Measurements from ENCODE around the gene QSOX2. TPM values are rescaled to one million over a fixed set of nuclear protein-coding genes. Genes with fewer than 3 reads are reported as not detected.

The QSOX2 gene
- total and polyA plus RNA-seq, 4 donors = 0.79 to 12.7 (median 4.3) TPM

DNA sequence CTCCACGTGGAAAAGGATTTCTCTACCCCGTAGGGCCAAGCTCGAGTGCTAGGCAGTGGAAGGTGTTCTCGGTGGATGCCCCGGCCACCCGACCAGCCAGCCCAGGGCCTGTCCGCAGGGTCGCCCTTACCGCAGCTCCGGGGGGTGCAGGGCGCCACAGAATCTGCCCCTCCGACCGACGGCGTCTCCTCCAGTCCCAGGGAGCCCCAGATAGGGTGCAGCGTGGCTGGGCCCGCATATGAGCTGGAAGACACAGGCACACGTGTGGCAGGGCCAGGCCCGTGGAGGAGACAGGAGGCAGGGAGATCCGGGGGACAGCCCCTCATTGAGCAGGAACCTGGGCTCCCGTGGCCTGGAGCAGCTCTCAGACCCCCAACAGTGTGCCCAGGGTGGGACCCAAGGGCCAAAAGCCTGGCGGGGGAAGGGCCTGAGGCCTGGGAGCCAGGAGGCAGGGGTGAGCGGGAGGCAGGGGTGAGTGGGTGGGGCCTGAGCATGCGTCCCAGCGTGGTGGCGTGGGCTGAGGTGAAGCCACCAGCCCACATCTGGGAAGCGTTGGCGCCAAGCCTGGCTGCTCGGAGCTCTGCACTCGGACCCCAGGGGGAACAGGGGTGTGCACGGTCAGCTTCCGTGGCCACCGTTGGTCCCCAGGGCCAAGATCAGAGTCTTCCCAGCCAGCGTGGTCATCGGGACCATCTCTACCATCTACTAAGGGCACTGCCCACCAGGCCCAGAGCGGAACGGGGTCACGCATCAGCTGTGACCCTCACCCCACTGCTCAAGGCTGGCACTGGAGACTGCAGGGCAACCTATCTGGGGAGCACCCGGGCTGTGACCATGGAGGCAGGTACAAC lies 36.0 kb upstream of the QSOX2 start:
- H3K9me3 ChIP-seq (ENCODE audit: control insufficient read depth in 4 of 4, low read length in 3 of 4) = no peaks in the 10 kb centered on the region
- DNase-seq (ENCODE audit: low spot score) = no peak
- no peak overlapping the region for H3K27ac ChIP-seq (ENCODE audit: low read depth in 1 of 2, low read length in 2 of 2)
- no peak for TF ChIP-seq GABPA (IDR thresholded peaks at IDR 0.05 in 1 of 2, conservative IDR thresholded peaks at IDR 0.05 in 1 of 2)
- TF ChIP-seq YY1 (IDR thresholded peaks at IDR 0.05) = no peak
- no peak for TF ChIP-seq HNF4G (IDR thresholded peaks at IDR 0.05)
- TF ChIP-seq FOXA2 (IDR thresholded peaks at IDR 0.05) = no peak
- TF ChIP-seq RAD21 (IDR thresholded peaks at IDR 0.05) = no peak
- TF ChIP-seq EGR1 (IDR thresholded peaks at IDR 0.05; ENCODE audit: low read depth in 2 of 2) = no peak
- TF ChIP-seq, protein P1, sequence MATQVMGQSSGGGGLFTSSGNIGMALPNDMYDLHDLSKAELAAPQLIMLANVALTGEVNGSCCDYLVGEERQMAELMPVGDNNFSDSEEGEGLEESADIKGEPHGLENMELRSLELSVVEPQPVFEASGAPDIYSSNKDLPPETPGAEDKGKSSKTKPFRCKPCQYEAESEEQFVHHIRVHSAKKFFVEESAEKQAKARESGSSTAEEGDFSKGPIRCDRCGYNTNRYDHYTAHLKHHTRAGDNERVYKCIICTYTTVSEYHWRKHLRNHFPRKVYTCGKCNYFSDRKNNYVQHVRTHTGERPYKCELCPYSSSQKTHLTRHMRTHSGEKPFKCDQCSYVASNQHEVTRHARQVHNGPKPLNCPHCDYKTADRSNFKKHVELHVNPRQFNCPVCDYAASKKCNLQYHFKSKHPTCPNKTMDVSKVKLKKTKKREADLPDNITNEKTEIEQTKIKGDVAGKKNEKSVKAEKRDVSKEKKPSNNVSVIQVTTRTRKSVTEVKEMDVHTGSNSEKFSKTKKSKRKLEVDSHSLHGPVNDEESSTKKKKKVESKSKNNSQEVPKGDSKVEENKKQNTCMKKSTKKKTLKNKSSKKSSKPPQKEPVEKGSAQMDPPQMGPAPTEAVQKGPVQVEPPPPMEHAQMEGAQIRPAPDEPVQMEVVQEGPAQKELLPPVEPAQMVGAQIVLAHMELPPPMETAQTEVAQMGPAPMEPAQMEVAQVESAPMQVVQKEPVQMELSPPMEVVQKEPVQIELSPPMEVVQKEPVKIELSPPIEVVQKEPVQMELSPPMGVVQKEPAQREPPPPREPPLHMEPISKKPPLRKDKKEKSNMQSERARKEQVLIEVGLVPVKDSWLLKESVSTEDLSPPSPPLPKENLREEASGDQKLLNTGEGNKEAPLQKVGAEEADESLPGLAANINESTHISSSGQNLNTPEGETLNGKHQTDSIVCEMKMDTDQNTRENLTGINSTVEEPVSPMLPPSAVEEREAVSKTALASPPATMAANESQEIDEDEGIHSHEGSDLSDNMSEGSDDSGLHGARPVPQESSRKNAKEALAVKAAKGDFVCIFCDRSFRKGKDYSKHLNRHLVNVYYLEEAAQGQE (IDR thresholded peaks at IDR 0.05) = no peak
- no peak for TF ChIP-seq FOXA1 (IDR thresholded peaks at IDR 0.05)
- TF ChIP-seq, protein P2, sequence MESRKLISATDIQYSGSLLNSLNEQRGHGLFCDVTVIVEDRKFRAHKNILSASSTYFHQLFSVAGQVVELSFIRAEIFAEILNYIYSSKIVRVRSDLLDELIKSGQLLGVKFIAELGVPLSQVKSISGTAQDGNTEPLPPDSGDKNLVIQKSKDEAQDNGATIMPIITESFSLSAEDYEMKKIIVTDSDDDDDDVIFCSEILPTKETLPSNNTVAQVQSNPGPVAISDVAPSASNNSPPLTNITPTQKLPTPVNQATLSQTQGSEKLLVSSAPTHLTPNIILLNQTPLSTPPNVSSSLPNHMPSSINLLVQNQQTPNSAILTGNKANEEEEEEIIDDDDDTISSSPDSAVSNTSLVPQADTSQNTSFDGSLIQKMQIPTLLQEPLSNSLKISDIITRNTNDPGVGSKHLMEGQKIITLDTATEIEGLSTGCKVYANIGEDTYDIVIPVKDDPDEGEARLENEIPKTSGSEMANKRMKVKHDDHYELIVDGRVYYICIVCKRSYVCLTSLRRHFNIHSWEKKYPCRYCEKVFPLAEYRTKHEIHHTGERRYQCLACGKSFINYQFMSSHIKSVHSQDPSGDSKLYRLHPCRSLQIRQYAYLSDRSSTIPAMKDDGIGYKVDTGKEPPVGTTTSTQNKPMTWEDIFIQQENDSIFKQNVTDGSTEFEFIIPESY (IDR thresholded peaks at IDR 0.05) = no peak
- no peak for TF ChIP-seq TAF1 (conservative IDR thresholded peaks at IDR 0.05)
- TF ChIP-seq JUND (IDR thresholded peaks at IDR 0.05) = no peak
- TF ChIP-seq, protein P3, sequence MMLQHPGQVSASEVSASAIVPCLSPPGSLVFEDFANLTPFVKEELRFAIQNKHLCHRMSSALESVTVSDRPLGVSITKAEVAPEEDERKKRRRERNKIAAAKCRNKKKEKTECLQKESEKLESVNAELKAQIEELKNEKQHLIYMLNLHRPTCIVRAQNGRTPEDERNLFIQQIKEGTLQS (IDR thresholded peaks at IDR 0.05) = no peak
- TF ChIP-seq SP1 (IDR thresholded peaks at IDR 0.05) = no peak
- TF ChIP-seq NR2F2 (IDR thresholded peaks at IDR 0.05) = no peak
- TF ChIP-seq, protein P4, sequence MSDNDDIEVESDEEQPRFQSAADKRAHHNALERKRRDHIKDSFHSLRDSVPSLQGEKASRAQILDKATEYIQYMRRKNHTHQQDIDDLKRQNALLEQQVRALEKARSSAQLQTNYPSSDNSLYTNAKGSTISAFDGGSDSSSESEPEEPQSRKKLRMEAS (IDR thresholded peaks at IDR 0.05) = no peak
- TF ChIP-seq HNF4A (conservative IDR thresholded peaks at IDR 0.05) = no peak
- TF ChIP-seq RXRA (IDR thresholded peaks at IDR 0.05) = no peak
- TF ChIP-seq, protein P5, sequence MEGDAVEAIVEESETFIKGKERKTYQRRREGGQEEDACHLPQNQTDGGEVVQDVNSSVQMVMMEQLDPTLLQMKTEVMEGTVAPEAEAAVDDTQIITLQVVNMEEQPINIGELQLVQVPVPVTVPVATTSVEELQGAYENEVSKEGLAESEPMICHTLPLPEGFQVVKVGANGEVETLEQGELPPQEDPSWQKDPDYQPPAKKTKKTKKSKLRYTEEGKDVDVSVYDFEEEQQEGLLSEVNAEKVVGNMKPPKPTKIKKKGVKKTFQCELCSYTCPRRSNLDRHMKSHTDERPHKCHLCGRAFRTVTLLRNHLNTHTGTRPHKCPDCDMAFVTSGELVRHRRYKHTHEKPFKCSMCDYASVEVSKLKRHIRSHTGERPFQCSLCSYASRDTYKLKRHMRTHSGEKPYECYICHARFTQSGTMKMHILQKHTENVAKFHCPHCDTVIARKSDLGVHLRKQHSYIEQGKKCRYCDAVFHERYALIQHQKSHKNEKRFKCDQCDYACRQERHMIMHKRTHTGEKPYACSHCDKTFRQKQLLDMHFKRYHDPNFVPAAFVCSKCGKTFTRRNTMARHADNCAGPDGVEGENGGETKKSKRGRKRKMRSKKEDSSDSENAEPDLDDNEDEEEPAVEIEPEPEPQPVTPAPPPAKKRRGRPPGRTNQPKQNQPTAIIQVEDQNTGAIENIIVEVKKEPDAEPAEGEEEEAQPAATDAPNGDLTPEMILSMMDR (IDR thresholded peaks at IDR 0.05; ENCODE audit: low read depth, low read length, missing input control) = no peak
- H3K4me3 ChIP-seq (ENCODE audit: low read depth in 1 of 3, low read length in 3 of 3) = no peak overlapping the region
- H3K4me1 ChIP-seq (ENCODE audit: control insufficient read depth in 4 of 4, insufficient read depth in 4 of 4, low read length in 3 of 4) = peaks cover 0 to 5% (median 4%) of the 10 kb centered on the region in 4 donors
- WGBS = 87% methylated on average over 39 of the region's 39 CpGs
- H3K36me3 ChIP-seq (ENCODE audit: control insufficient read depth in 4 of 4, insufficient read depth in 3 of 4, low read depth in 1 of 4, low read length in 3 of 4) = no peaks in the 10 kb centered on the region
- H3K9ac ChIP-seq (ENCODE audit: low read depth in 1 of 2, low read length in 2 of 2) = no peak overlapping the region
- H3K27me3 ChIP-seq (ENCODE audit: control insufficient read depth in 4 of 4, insufficient read depth in 4 of 4, low read length in 3 of 4) = peaks cover 0 to 2% (median 0%) of the 10 kb centered on the region in 4 donors

Data from liver (tissue), 9 donors.